ENCODE results near the gene ZSCAN18.

Gene ZSCAN18

DNA sequence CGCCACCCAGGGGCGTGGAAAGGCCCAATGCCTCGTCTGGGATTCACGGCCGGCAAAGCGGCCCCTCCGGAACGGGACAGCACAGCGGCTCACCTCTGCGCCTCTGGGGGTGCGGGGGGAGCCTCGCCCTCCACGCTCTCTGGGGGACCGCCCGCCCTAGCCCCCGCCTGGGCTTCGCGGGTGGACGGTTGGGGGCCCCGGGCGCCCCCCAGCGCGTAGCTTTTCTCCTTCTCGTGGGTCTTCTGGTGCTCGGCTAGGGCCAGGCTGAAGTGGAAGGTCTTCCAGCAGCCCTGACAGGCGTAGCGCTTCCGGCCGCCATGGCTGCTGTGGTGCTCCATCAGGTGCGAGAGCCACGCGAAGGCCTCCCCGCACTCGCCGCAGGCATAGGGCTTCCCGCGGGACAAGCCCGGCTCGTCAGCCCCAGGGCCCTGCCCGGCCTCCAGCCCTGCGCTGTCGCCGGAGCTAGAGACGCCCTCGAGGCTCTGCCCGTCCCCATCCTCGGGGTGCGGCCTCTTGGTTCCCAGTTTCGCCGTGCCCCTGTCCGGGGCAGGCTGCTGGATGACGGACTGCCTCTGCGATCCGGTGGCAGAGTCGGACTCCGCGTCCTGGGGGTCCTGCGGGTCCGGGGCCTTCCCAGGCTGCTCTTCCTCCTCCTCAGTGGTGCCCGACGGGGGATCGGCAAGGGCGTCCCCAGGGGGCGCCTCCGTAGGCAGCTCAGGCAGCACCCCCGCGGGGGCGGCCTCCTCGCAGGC is 13.3 kb downstream of the ZSCAN18 start:
- peaks cover 2% of the 10 kb centered on the region for H3K9me3 ChIP-seq (replicated peaks; ENCODE audit: low read length)
- H3K4me1 ChIP-seq (ENCODE audit: control insufficient read depth, insufficient read depth, low read length): no peaks in the 10 kb centered on the region
- peaks cover 16% of the 10 kb centered on the region for H3K36me3 ChIP-seq (ENCODE audit: insufficient read depth, low read length)
- no peak overlapping the region for H3K4me2 ChIP-seq (ENCODE audit: low read length)
- H3K4me3 ChIP-seq (ENCODE audit: low read length): no peak overlapping the region
- H3K9ac ChIP-seq (ENCODE audit: low read depth, low read length): no peak overlapping the region
- no peaks in the 10 kb centered on the region for H3K27me3 ChIP-seq (ENCODE audit: control insufficient read depth, insufficient read depth, low read length)

DNA sequence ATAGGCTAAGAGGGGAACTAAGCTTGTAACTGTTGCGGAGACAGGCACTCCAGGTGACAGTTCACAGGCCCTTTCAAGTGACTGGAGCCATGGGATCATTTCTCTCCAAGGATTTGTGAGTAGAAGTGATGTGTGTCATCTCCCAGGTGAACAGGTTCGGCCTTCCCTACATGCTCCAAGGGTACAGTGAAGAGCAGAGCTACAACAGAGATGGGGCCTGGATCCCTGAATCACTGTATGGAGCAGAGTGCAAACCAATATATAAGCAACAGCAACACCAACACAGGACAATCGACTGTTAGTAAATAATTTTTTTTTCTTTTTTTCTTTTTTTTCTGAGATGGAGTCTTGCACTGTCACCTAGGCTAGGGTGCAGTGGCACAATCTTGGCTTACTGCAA is 15.0 kb downstream of the ZSCAN18 start:
- Histone ChIP-seq H3K36me3 (ENCODE audit: insufficient read depth, low read length) (peaks cover 15% of the 10 kb centered on the region), H3K9ac (ENCODE audit: low read depth, low read length) (no peak overlapping the region), H3K27me3 (ENCODE audit: control insufficient read depth, insufficient read depth, low read length) (no peaks in the 10 kb centered on the region), H3K4me2 (ENCODE audit: low read length) (no peak overlapping the region), H3K4me3 (ENCODE audit: low read length) (no peak overlapping the region), H3K4me1 (ENCODE audit: control insufficient read depth, insufficient read depth, low read length) (no peaks in the 10 kb centered on the region), H3K9me3 (replicated peaks; ENCODE audit: low read length) (peaks cover 2% of the 10 kb centered on the region)

- no peak overlapping the region for H3K4me3 ChIP-seq (ENCODE audit: low read length)
- peaks cover 6% of the 10 kb centered on the region for H3K36me3 ChIP-seq (ENCODE audit: insufficient read depth, low read length)
- H3K9ac ChIP-seq (ENCODE audit: low read depth, low read length): no peak overlapping the region
- H3K4me2 ChIP-seq (ENCODE audit: low read length): no peak overlapping the region
- peaks cover 2% of the 10 kb centered on the region for H3K9me3 ChIP-seq (replicated peaks; ENCODE audit: low read length)
- H3K27me3 ChIP-seq (ENCODE audit: control insufficient read depth, insufficient read depth, low read length): no peaks in the 10 kb centered on the region
- no peaks in the 10 kb centered on the region for H3K4me1 ChIP-seq (ENCODE audit: control insufficient read depth, insufficient read depth, low read length)
These were observed 18.2 kb downstream of the ZSCAN18 start for GRCh38 chr19:58079792-58080191.

GRCh38 chr19:58067240-58067912 is 30.7 kb downstream of the ZSCAN18 start:
- Histone ChIP-seq H3K4me3 (ENCODE audit: low read length) (no peak overlapping the region), H3K9ac (ENCODE audit: low read depth, low read length) (no peak overlapping the region), H3K36me3 (ENCODE audit: insufficient read depth, low read length) (peaks cover 27% of the 10 kb centered on the region), H3K4me2 (ENCODE audit: low read length) (no peak overlapping the region), H3K4me1 (ENCODE audit: control insufficient read depth, insufficient read depth, low read length) (no peaks in the 10 kb centered on the region), H3K27me3 (ENCODE audit: control insufficient read depth, insufficient read depth, low read length) (no peaks in the 10 kb centered on the region), H3K9me3 (replicated peaks; ENCODE audit: low read length) (peaks cover 49% of the 10 kb centered on the region)

DNA sequence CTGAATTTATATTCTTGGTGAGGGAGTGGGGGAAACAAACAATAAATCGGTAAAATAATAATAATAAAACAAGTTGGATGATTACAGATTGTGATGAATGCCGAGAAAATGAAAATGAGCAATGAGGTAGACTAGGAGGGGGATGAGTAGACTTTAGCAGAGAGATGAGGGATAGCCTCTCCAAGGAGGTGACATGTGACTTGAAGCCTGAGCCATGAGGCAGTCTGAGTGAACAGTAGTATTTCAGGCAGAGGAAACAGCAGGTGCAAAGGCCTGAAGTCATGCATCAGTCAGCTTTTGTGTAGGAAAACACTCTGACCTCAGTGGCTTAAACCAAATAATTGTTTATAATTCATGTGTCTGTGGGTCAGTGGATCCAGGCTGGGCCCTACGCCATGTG is 34.3 kb downstream of the ZSCAN18 start:
- Histone ChIP-seq H3K9me3 (replicated peaks; ENCODE audit: low read length) (peaks cover 51% of the 10 kb centered on the region), H3K4me1 (ENCODE audit: control insufficient read depth, insufficient read depth, low read length) (peaks cover 6% of the 10 kb centered on the region), H3K27me3 (ENCODE audit: control insufficient read depth, insufficient read depth, low read length) (no peaks in the 10 kb centered on the region), H3K4me3 (ENCODE audit: low read length) (no peak overlapping the region), H3K4me2 (ENCODE audit: low read length) (no peak overlapping the region), H3K36me3 (ENCODE audit: insufficient read depth, low read length) (peaks cover 27% of the 10 kb centered on the region), H3K9ac (ENCODE audit: low read depth, low read length) (no peak overlapping the region)

- peak overlapping the region; percentile 83 for H3K4me3 ChIP-seq (ENCODE audit: low read length)
- H3K9ac ChIP-seq (ENCODE audit: low read depth, low read length): no peak overlapping the region
- peaks cover 9% of the 10 kb centered on the region for H3K4me1 ChIP-seq (ENCODE audit: control insufficient read depth, insufficient read depth, low read length)
- H3K36me3 ChIP-seq (ENCODE audit: insufficient read depth, low read length): peaks cover 9% of the 10 kb centered on the region
- H3K9me3 ChIP-seq (replicated peaks; ENCODE audit: low read length): peaks cover 18% of the 10 kb centered on the region
- no peaks in the 10 kb centered on the region for H3K27me3 ChIP-seq (ENCODE audit: control insufficient read depth, insufficient read depth, low read length)
- peak overlapping the region; percentile 81 for H3K4me2 ChIP-seq (ENCODE audit: low read length)
These were observed 37.8 kb downstream of the ZSCAN18 start for GRCh38 chr19:58060231-58060630.

GRCh38 chr19:58059671-58060078 is 38.4 kb downstream of the ZSCAN18 start:
- Histone ChIP-seq H3K4me1 (ENCODE audit: control insufficient read depth, insufficient read depth, low read length) (peaks cover 11% of the 10 kb centered on the region), H3K9me3 (replicated peaks; ENCODE audit: low read length) (peaks cover 18% of the 10 kb centered on the region), H3K4me3 (ENCODE audit: low read length) (peak overlapping the region; percentile 83), H3K36me3 (ENCODE audit: insufficient read depth, low read length) (peaks cover 6% of the 10 kb centered on the region), H3K27me3 (ENCODE audit: control insufficient read depth, insufficient read depth, low read length) (no peaks in the 10 kb centered on the region), H3K4me2 (ENCODE audit: low read length) (peak overlapping the region; percentile 81), H3K9ac (ENCODE audit: low read depth, low read length) (peak overlapping the region; percentile 77)

- Histone ChIP-seq H3K27me3 (ENCODE audit: control insufficient read depth, insufficient read depth, low read length) (no peaks in the 10 kb centered on the region), H3K4me2 (ENCODE audit: low read length) (peak within 1 kb of the TSS; percentile 81), H3K9me3 (replicated peaks; ENCODE audit: low read length) (peaks cover 18% of the 10 kb centered on the region), H3K4me1 (ENCODE audit: control insufficient read depth, insufficient read depth, low read length) (peaks cover 11% of the 10 kb centered on the region), H3K36me3 (ENCODE audit: insufficient read depth, low read length) (peaks cover 4% of the 10 kb centered on the region), H3K9ac (ENCODE audit: low read depth, low read length) (peak within 1 kb of the TSS; percentile 77), H3K4me3 (ENCODE audit: low read length) (peak within 1 kb of the TSS; percentile 83)
These were observed 38.9 kb downstream of the ZSCAN18 start, which contains the start of gene ZNF135 for GRCh38 chr19:58059003-58059670. Gene ZNF135, plus strand, starts transcription at chr19:58059282. Its CDS starts 721 bp downstream, at chr19:58060003.

- H3K9ac ChIP-seq (ENCODE audit: low read depth, low read length): peak overlapping the region; percentile 77
- H3K36me3 ChIP-seq (ENCODE audit: insufficient read depth, low read length): no peaks in the 10 kb centered on the region
- H3K4me3 ChIP-seq (ENCODE audit: low read length): peak overlapping the region; percentile 83
- no peaks in the 10 kb centered on the region for H3K27me3 ChIP-seq (ENCODE audit: control insufficient read depth, insufficient read depth, low read length)
- H3K4me1 ChIP-seq (ENCODE audit: control insufficient read depth, insufficient read depth, low read length): peaks cover 11% of the 10 kb centered on the region
- peak overlapping the region; percentile 81 for H3K4me2 ChIP-seq (ENCODE audit: low read length)
- H3K9me3 ChIP-seq (replicated peaks; ENCODE audit: low read length): peaks cover 17% of the 10 kb centered on the region
These were observed 39.6 kb downstream of the ZSCAN18 start for GRCh38 chr19:58058467-58058866.

GRCh38 chr19:58056861-58057260 is 41.2 kb downstream of the ZSCAN18 start:
- Histone ChIP-seq H3K4me2 (ENCODE audit: low read length) (no peak overlapping the region), H3K27me3 (ENCODE audit: control insufficient read depth, insufficient read depth, low read length) (no peaks in the 10 kb centered on the region), H3K4me1 (ENCODE audit: control insufficient read depth, insufficient read depth, low read length) (peaks cover 11% of the 10 kb centered on the region), H3K36me3 (ENCODE audit: insufficient read depth, low read length) (no peaks in the 10 kb centered on the region), H3K4me3 (ENCODE audit: low read length) (no peak overlapping the region), H3K9ac (ENCODE audit: low read depth, low read length) (no peak overlapping the region), H3K9me3 (replicated peaks; ENCODE audit: low read length) (peaks cover 17% of the 10 kb centered on the region)

DNA sequence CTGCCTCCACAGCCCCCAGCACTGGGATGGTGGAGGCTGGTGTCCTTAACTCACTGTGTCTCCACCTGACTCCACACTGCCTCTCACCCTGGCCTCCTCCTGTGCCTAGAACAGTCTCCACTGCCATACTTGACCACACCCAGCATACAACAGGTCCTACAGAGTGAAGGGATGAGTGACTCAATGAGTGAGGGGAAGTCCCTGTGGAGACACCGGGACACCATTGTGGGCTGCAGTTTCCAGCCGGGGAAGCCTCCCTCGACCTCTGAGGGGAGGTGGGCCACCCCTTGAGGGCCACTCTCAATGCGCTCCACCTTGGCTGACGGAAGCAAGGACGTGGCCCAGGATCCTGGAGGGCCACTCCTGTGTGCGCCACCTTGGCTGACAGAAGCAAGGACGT is 41.8 kb downstream of the ZSCAN18 start:
- Histone ChIP-seq H3K4me1 (ENCODE audit: control insufficient read depth, insufficient read depth, low read length) (peaks cover 11% of the 10 kb centered on the region), H3K36me3 (ENCODE audit: insufficient read depth, low read length) (no peaks in the 10 kb centered on the region), H3K9ac (ENCODE audit: low read depth, low read length) (no peak overlapping the region), H3K27me3 (ENCODE audit: control insufficient read depth, insufficient read depth, low read length) (no peaks in the 10 kb centered on the region), H3K4me2 (ENCODE audit: low read length) (no peak overlapping the region), H3K4me3 (ENCODE audit: low read length) (no peak overlapping the region), H3K9me3 (replicated peaks; ENCODE audit: low read length) (peaks cover 13% of the 10 kb centered on the region)
